Fibroblast of villous mesenchyme (primary cell): ENCODE measurements around the gene STARD3. TPM values are rescaled to one million over a fixed set of nuclear protein-coding genes. Genes with fewer than 3 reads are reported as not detected.

Experiments used
- DNase-seq: peaks from one replicate; pipeline ENCODE4 v3.0.0-alpha.2; 2010; ENCODE audit warnings: low read depth
- H3K4me3 ChIP-seq: 2 replicates; pipeline ENCODE4 v1.5.1; 2011; ENCODE audit warnings: low read depth, mild to moderate bottlenecking, low read length
- CTCF ChIP-seq: IDR thresholded peaks from 2 replicates; pipeline ENCODE4 v1.5.1; 2012; ENCODE audit warnings: low read depth, mild to moderate bottlenecking, low read length; ENCODE audit not compliant: insufficient read depth
- total RNA-seq: library from RNA; depleted of rRNA; stranded (reverse); fragments of >200 nt; gene quantifications from 2 replicates; pipeline ENCODE4 v1.2.3, GENCODE V29; 2012

Gene STARD3
- total RNA-seq, 1 donor: 23.7 TPM

- no peak for TF ChIP-seq CTCF
- DNase-seq: no peak
- H3K4me3 ChIP-seq: no peak overlapping the region
Observed at GRCh38 chr17:39648616-39649366, 11.8 kb downstream of the STARD3 start.

- no peak for TF ChIP-seq CTCF
- no peak overlapping the region for H3K4me3 ChIP-seq
- no peak for DNase-seq
Observed at GRCh38 chr17:39650121-39650579, 13.2 kb downstream of the STARD3 start.

GRCh38 chr17:39651923-39652586 is 15.1 kb downstream of the STARD3 start:
- TF ChIP-seq CTCF: no peak
- DNase-seq: no peak
- H3K4me3 ChIP-seq: no peak overlapping the region

GRCh38 chr17:39652587-39653315 is 15.8 kb downstream of the STARD3 start:
- DNase-seq: no peak
- no peak overlapping the region for H3K4me3 ChIP-seq
- TF ChIP-seq CTCF: no peak

GRCh38 chr17:39653316-39653661 is 16.3 kb downstream of the STARD3 start:
- no peak for DNase-seq
- H3K4me3 ChIP-seq: no peak overlapping the region
- no peak for TF ChIP-seq CTCF

GRCh38 chr17:39653662-39654331 is 16.9 kb downstream of the STARD3 start:
- TF ChIP-seq CTCF: peak; percentile 88
- peak; percentile 35 for DNase-seq
- H3K4me3 ChIP-seq: no peak overlapping the region
